Keratinocyte (primary cell): ENCODE results near the gene METRNL. TPM values are rescaled to one million over a fixed set of nuclear protein-coding genes. Genes with fewer than 3 reads are reported as not detected.

Experiments used
- DNase-seq: peaks from one replicate; pipeline ENCODE4 v3.0.0-alpha.2; 2011; ENCODE audit warnings: low read depth, missing footprints, low spot score
- FAIRE-seq: peaks from 2 replicates; lab custom pipeline; 2011; peaks lifted over from hg19 to GRCh38; lab: Jason Lieb, UNC
- H2AFZ ChIP-seq: 2 replicates; pipeline ENCODE4 v1.6.0; 2012; ENCODE audit warnings: low read length, control low read depth, inconsistent platforms; ENCODE audit not compliant: control insufficient read depth
- H3K27ac ChIP-seq: 2 replicates; pipeline ENCODE4 v1.5.1; 2011; ENCODE audit warnings: low read length; ENCODE audit not compliant: control insufficient read depth, insufficient read depth
- H3K27me3 ChIP-seq: 3 replicates; pipeline ENCODE4 v1.6.0; 2011; ENCODE audit warnings: low read length; ENCODE audit not compliant: control insufficient read depth, insufficient read depth; ENCODE audit errors: extremely low read depth
- H3K36me3 ChIP-seq, 2 experiments: 2 replicates in 1 of 2; 3 replicates in 1 of 2; pipeline ENCODE4 v1.5.1; 2011; ENCODE audit warnings: low read length in 2 of 2, mild to moderate bottlenecking in 1 of 2; ENCODE audit not compliant: control insufficient read depth in 2 of 2, insufficient read depth in 2 of 2; ENCODE audit errors: extremely low read depth in 1 of 2
- H3K4me1 ChIP-seq: 3 replicates; pipeline ENCODE4 v1.5.1; 2011; ENCODE audit warnings: low read length; ENCODE audit not compliant: control insufficient read depth, insufficient read depth; ENCODE audit errors: extremely low read depth
- H3K4me2 ChIP-seq: 3 replicates; pipeline ENCODE4 v1.6.0; 2011; ENCODE audit warnings: low read depth, low read length; ENCODE audit not compliant: control insufficient read depth, insufficient read depth; ENCODE audit errors: extremely low read depth
- H3K4me3 ChIP-seq, 3 experiments: fragments of 200-600 bp in 1 of 3; sonication (generic) in 1 of 3; 2 replicates in 2 of 3; 3 replicates in 1 of 3; pipeline ENCODE4 v1.5.1; 2011 to 2016; ENCODE audit warnings: low read length in 3 of 3, mild to moderate bottlenecking in 3 of 3, control low read depth in 2 of 3, inconsistent platforms in 1 of 3, low read depth in 1 of 3, mixed read lengths in 1 of 3, mixed run types in 1 of 3, moderate library complexity in 1 of 3; ENCODE audit not compliant: control insufficient read depth in 2 of 3, insufficient read depth in 2 of 3; ENCODE audit errors: extremely low read depth in 1 of 3
- H3K79me2 ChIP-seq: 2 replicates; pipeline ENCODE4 v1.6.0; 2012; ENCODE audit warnings: low read length; ENCODE audit not compliant: control insufficient read depth, insufficient read depth
- H3K9ac ChIP-seq: 3 replicates; pipeline ENCODE4 v1.6.0; 2011; ENCODE audit warnings: low read length; ENCODE audit not compliant: control insufficient read depth, insufficient read depth; ENCODE audit errors: extremely low read depth
- H3K9me1 ChIP-seq: 3 replicates; pipeline ENCODE4 v1.6.0; 2011; ENCODE audit warnings: low read length; ENCODE audit not compliant: control insufficient read depth, insufficient read depth; ENCODE audit errors: extremely low read depth
- H3K9me3 ChIP-seq: 2 replicates; pipeline ENCODE4 v1.5.1; 2012; ENCODE audit warnings: low read depth, low read length; ENCODE audit not compliant: control insufficient read depth
- H4K20me1 ChIP-seq: 3 replicates; pipeline ENCODE4 v1.6.0; 2011; ENCODE audit warnings: low read length; ENCODE audit not compliant: control insufficient read depth, insufficient read depth; ENCODE audit errors: extremely low read depth
- CTCF ChIP-seq, 3 experiments: IDR thresholded peaks in 1 of 3; conservative IDR thresholded peaks in 1 of 3; optimal IDR thresholded peaks in 1 of 3; 2 replicates in 2 of 3; 3 replicates in 1 of 3; pipeline versions ENCODE3 to v1.5.1; 2011; ENCODE audit warnings: low read length in 3 of 3, mild to moderate bottlenecking in 3 of 3, moderate library complexity in 2 of 3, control low read depth in 1 of 3, inconsistent platforms in 1 of 3; ENCODE audit not compliant: insufficient read depth in 2 of 3; ENCODE audit errors: extremely low read depth in 1 of 3
- EZH2 ChIP-seq: IDR thresholded peaks from one replicate; pipeline ENCODE4 v1.6.1; 2012; ENCODE audit warnings: inconsistent platforms, mild to moderate bottlenecking, low read length, moderate library complexity
- dilution Hi-C: fragments of 300-500 bp; cut with MboI; formaldehyde crosslinking; loops from one replicate; pipeline ENCODE4 v1.7.0; 2020; ENCODE audit warnings: low sequenced_read_pairs; ENCODE audit not compliant: extremely low pct_ligation_motif_present
- polyA plus RNA-seq, 5 experiments: library from polyadenylated mRNA; depleted of rRNA in 3 of 5; stranded (reverse) in 3 of 5; stranded (forward) in 1 of 5; unstranded in 1 of 5; fragments of >200 nt; gene quantifications; 1 replicate in 1 of 5; 2 replicates in 3 of 5; 3 replicates in 1 of 5; pipeline versions ENCODE4 v1.2.1 to v1.2.3, GENCODE V29; 2011 to 2012; ENCODE audit warnings: missing spikeins in 2 of 5, low read depth in 1 of 5, low replicate concordance in 1 of 5

METRNL gene
- polyA plus RNA-seq, 1 donor (not counting 4 experiments of a cell fraction or from before 2014, with no cell fraction given): 3.1 TPM

DNA sequence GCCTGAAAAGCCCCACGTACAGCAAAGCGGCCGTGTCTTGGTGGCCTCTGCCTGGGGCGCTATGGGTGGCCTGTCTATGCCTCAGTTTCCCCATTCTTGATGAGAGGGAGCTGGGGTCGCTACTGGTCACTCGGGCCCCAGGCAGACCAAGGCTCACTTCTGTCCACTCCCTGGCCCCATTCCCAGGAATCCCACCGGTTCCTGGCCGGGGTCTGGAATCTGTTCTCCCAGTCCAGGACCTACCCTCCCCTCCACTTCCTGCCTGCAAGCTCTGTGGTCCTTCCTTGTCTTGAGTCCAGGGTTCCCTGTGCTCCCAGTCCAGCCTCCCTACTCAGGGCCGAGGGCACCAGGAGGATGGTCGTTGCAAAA, 24.5 kb downstream of the METRNL start:
- Histone ChIP-seq H3K4me2 (no peak overlapping the region), H3K4me3 (no peak overlapping the region), H3K9me1 (no peaks in the 10 kb centered on the region), H3K9me3 (peaks cover 3% of the 10 kb centered on the region), H3K79me2 (no peaks in the 10 kb centered on the region), H4K20me1 (no peaks in the 10 kb centered on the region), H3K27ac (no peak overlapping the region), H3K27me3 (peaks cover 50% of the 10 kb centered on the region), H3K4me1 (peaks cover 4% of the 10 kb centered on the region), H2AFZ (no peak overlapping the region), H3K36me3 (no peaks in the 10 kb centered on the region), H3K9ac (no peak overlapping the region)
- TF ChIP-seq EZH2: no peak
- TF ChIP-seq CTCF (optimal IDR thresholded peaks at IDR 0.05 in 1 of 3, IDR thresholded peaks at IDR 0.05 in 1 of 3, conservative IDR thresholded peaks at IDR 0.05 in 1 of 3; ENCODE audit: extremely low read depth in 1 of 3, insufficient read depth in 2 of 3, low read length in 3 of 3): no peak
- DNase-seq (no peak), FAIRE-seq (no peak)
- dilution Hi-C loops: no loop called here

DNA sequence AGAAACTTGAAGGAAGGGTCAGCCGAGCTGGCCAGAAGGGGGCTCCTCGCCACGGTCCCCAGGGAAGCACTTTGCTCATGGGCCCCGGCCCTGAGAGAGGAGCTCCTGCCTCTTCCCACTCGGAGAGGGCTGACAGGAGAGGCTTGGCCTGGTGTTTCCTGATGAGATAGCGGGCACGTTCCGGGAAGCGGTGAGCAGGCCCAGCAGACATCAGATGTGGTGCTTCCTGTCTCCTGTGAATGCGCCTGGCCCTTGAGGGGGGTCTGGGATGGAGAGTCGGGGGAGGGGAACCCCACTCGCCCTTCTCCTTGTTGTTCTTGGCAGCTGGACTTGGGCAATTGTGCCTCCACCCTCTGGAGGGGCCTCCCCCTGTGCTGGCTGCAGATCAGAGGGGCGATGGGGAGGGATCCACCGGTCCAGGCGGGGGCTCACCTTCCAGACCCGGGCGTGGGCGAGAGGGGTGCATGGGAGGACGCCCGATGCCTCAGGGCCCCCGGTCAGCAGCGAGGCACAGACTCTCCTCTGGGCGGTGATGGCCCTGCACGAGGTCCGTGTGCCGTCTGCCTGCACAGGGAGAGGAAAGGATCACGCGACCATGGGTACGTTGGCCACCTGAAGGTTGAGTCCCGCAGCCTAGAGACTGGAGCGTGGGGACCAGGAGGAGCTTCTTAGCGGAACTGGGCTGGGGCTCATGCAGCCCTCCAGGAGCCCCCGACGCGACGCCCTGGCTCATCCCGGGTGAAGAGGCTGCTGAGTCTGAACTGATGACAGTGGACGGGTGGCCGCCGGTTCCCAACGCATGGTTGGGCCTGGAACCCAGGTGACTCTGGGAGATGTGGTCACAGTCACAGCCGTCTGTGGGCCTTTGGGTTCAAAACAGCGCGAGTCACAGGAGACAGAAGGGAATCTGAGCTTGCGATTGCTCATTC, 25.4 kb downstream of the METRNL start:
- no peak for TF ChIP-seq EZH2
- no peak for TF ChIP-seq CTCF (optimal IDR thresholded peaks at IDR 0.05 in 1 of 3, IDR thresholded peaks at IDR 0.05 in 1 of 3, conservative IDR thresholded peaks at IDR 0.05 in 1 of 3; ENCODE audit: extremely low read depth in 1 of 3, insufficient read depth in 2 of 3, low read length in 3 of 3)
- H3K9me3 ChIP-seq: peaks cover 3% of the 10 kb centered on the region
- no peak overlapping the region for H3K4me3 ChIP-seq
- no peaks in the 10 kb centered on the region for H3K9me1 ChIP-seq
- peaks cover 43% of the 10 kb centered on the region for H3K27me3 ChIP-seq
- no peak overlapping the region for H3K4me2 ChIP-seq
- DNase-seq (no peak), FAIRE-seq (no peak)
- dilution Hi-C loops: no loop called here
- H3K9ac ChIP-seq: no peak overlapping the region
- no peak overlapping the region for H3K27ac ChIP-seq
- H4K20me1 ChIP-seq: no peaks in the 10 kb centered on the region
- no peak overlapping the region for H2AFZ ChIP-seq
- H3K4me1 ChIP-seq: peaks cover 9% of the 10 kb centered on the region
- no peaks in the 10 kb centered on the region for H3K36me3 ChIP-seq
- H3K79me2 ChIP-seq: no peaks in the 10 kb centered on the region
